Liver (tissue), 9 donors: ENCODE data around the gene KHDRBS2. TPM values are rescaled to one million over a fixed set of nuclear protein-coding genes. Genes with fewer than 3 reads are reported as not detected.

ENCODE experiments used
- DNase-seq: peaks from one replicate; pipeline ENCODE4 v3.0.0-alpha.2; 2017; ENCODE audit warnings: low spot score
- H3K27ac ChIP-seq, 2 donors: one replicate each; pipeline ENCODE4 v1.7.0; 2013; ENCODE audit warnings: inconsistent platforms in 2 of 2, low read length in 2 of 2, control low read depth in 1 of 2, low read depth in 1 of 2, mild to moderate bottlenecking in 1 of 2
- H3K27me3 ChIP-seq, 4 donors: one replicate each; pipeline versions ENCODE4 v1.6.1 to v1.7.0; 2013; ENCODE audit warnings: low read length in 3 of 4, inconsistent platforms in 1 of 4, mild to moderate bottlenecking in 1 of 4, moderate library complexity in 1 of 4; ENCODE audit not compliant: control insufficient read depth in 4 of 4, insufficient read depth in 4 of 4
- H3K36me3 ChIP-seq, 4 donors: one replicate each; pipeline versions ENCODE4 v1.6.1 to v1.7.0; 2013; ENCODE audit warnings: low read length in 3 of 4, mild to moderate bottlenecking in 3 of 4, low read depth in 1 of 4, moderate library complexity in 1 of 4; ENCODE audit not compliant: control insufficient read depth in 4 of 4, insufficient read depth in 3 of 4
- H3K4me1 ChIP-seq, 4 donors: one replicate each; pipeline versions ENCODE4 v1.6.1 to v1.7.0; 2013; ENCODE audit warnings: low read length in 3 of 4, mild to moderate bottlenecking in 3 of 4, moderate library complexity in 1 of 4; ENCODE audit not compliant: control insufficient read depth in 4 of 4, insufficient read depth in 4 of 4
- H3K4me3 ChIP-seq, 3 donors: one replicate each; pipeline versions ENCODE4 v1.6.1 to v1.7.0; 2013; ENCODE audit warnings: low read length in 3 of 3, control low read depth in 1 of 3, low read depth in 1 of 3, mild to moderate bottlenecking in 1 of 3
- H3K9ac ChIP-seq, 2 donors: one replicate each; pipeline ENCODE4 v1.7.0; 2013; ENCODE audit warnings: low read length in 2 of 2, mild to moderate bottlenecking in 2 of 2, moderate library complexity in 2 of 2, control low read depth in 1 of 2, low read depth in 1 of 2
- H3K9me3 ChIP-seq, 4 donors: one replicate each; pipeline versions ENCODE4 v1.6.1 to v1.7.0; 2013; ENCODE audit warnings: low read length in 3 of 4; ENCODE audit not compliant: control insufficient read depth in 4 of 4
- EGR1 ChIP-seq, 2 donors: IDR thresholded peaks; 2 replicates each; pipeline ENCODE4 v1.6.1; 2016 to 2018; ENCODE audit warnings: antibody characterized with exemption in 2 of 2, low read depth in 2 of 2
- FOXA1 ChIP-seq: IDR thresholded peaks from 2 replicates; pipeline ENCODE4 v1.6.1; 2016; ENCODE audit warnings: antibody characterized with exemption
- FOXA2 ChIP-seq: IDR thresholded peaks from 2 replicates; pipeline ENCODE4 v1.6.1; 2016; ENCODE audit warnings: antibody characterized with exemption
- GABPA ChIP-seq, 2 donors: IDR thresholded peaks in 1 of 2; conservative IDR thresholded peaks in 1 of 2; 2 replicates each; pipeline ENCODE4 v1.6.1; 2016; ENCODE audit warnings: antibody characterized with exemption in 2 of 2, mild to moderate bottlenecking in 1 of 2, moderate library complexity in 1 of 2
- HNF4G ChIP-seq: IDR thresholded peaks from 2 replicates; pipeline ENCODE4 v1.6.1; 2016; ENCODE audit warnings: antibody characterized with exemption
- JUND ChIP-seq, 2 donors: IDR thresholded peaks; 2 replicates each; pipeline ENCODE4 v1.6.1; 2016; ENCODE audit warnings: antibody characterized with exemption in 2 of 2
- NR2F2 ChIP-seq: IDR thresholded peaks from 2 replicates; pipeline ENCODE4 v1.6.1; 2016; ENCODE audit warnings: antibody characterized with exemption
- RAD21 ChIP-seq, 2 donors: IDR thresholded peaks; 2 replicates each; pipeline ENCODE4 v1.6.1; 2016; ENCODE audit warnings: antibody characterized with exemption in 2 of 2, mild to moderate bottlenecking in 2 of 2
- RXRA ChIP-seq, 2 donors: IDR thresholded peaks; 2 replicates each; pipeline ENCODE4 v1.6.1; 2017 to 2018; ENCODE audit warnings: antibody characterized with exemption in 2 of 2, mild to moderate bottlenecking in 1 of 2
- SP1 ChIP-seq: IDR thresholded peaks from 2 replicates; pipeline ENCODE4 v1.6.1; 2018; ENCODE audit warnings: antibody characterized with exemption, mild to moderate bottlenecking
- TAF1 ChIP-seq: conservative IDR thresholded peaks from 2 replicates; pipeline ENCODE4 v1.6.1; 2016; ENCODE audit warnings: antibody characterized with exemption, mild to moderate bottlenecking
- YY1 ChIP-seq: IDR thresholded peaks from 2 replicates; pipeline ENCODE4 v1.6.1; 2016; ENCODE audit warnings: antibody characterized with exemption, mild to moderate bottlenecking
- WGBS: extraction: QIAGEN DNeasy Blood & Tissue Kit; methylation state at CpG from one replicate; pipeline ENCODE4 v1.1.7; 2013; 5-methylcytosine and 5-hydroxymethylcytosine counted together
- polyA plus RNA-seq, 2 donors: library from polyadenylated mRNA; stranded (reverse) in 1 of 2; unstranded in 1 of 2; fragments of 200-250 nt in 1 of 2; fragments of >200 nt in 1 of 2; fragmentation: Nextera tagmentation in 1 of 2; extraction: Ambion mirVana in 1 of 2; gene quantifications; one replicate each; pipeline versions ENCODE4 v1.2.1 to v1.2.3, GENCODE V29; 2013 to 2015
- total RNA-seq, 2 donors: library from RNA; depleted of rRNA; stranded (reverse); fragments of >200 nt; gene quantifications; one replicate each; pipeline ENCODE4 v1.2.3, GENCODE V29; 2014
- TF ChIP-seq, protein P1 (sequence below): IDR thresholded peaks from 2 replicates; pipeline ENCODE4 v1.6.1; 2016; ENCODE audit warnings: antibody characterized with exemption
- TF ChIP-seq, protein P2 (sequence below): IDR thresholded peaks from 2 replicates; pipeline ENCODE4 v1.6.1; 2016; ENCODE audit warnings: antibody characterized with exemption
- TF ChIP-seq, protein P3 (sequence below): IDR thresholded peaks from 2 replicates; pipeline ENCODE4 v1.6.1; 2016; ENCODE audit warnings: antibody characterized with exemption
- TF ChIP-seq, protein P4 (sequence below): IDR thresholded peaks from 2 replicates; pipeline ENCODE4 v1.6.1; 2016; ENCODE audit warnings: antibody characterized with exemption, mild to moderate bottlenecking
- TF ChIP-seq, protein P5 (sequence below): fragments of 150-350 bp; IDR thresholded peaks from 2 replicates; pipeline ENCODE4 v1.5.1; 2017; ENCODE audit warnings: improper control_type of control experiment, low read depth, low read length; ENCODE audit not compliant: missing input control
- donor health status: healthy.
- donor health status: healthy.
- donor health status: healthy.
- donor health status: healthy.
- donor health status: healthy.

KHDRBS2 gene
- total and polyA plus RNA-seq, 4 donors: 0.08 to 1.1 TPM; not detected in 2

DNA sequence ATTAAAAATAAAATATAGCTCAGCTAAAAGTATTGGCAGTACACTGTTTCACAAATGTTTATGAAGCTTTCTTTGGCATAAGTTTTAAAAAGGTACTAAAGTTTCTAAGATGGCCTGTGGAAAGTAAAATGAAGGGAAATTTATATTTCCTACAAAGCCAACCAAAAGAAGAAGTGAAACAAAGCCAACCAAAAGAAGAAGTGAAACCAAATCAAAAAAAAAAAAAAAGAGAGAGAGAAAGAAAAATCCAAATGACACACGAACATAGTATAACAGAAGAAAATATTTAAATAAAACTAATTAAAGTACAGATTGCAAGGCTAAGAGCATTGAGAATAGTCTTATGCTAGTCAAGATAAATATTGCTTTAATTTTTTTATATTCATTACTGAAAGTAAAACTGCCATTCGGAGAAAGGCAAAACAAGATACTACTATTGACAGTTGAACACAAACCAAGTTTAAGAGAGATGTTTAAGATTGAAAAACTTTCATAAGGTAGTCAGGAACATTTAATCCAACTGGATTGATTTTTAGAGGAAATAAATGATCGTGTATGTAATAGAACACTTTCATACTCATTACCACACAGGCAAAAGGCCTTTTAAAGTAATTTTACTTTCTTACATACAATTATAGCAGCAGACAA, 12.8 kb upstream of the KHDRBS2 start:
- H3K27me3 ChIP-seq: no peaks in the 10 kb centered on the region
- DNase-seq: no peak
- no peak overlapping the region for H3K4me3 ChIP-seq
- H3K36me3 ChIP-seq: no peaks in the 10 kb centered on the region
- no peaks in the 10 kb centered on the region for H3K4me1 ChIP-seq
- no peak for TF ChIP-seq FOXA1
- TF ChIP-seq, protein P1, sequence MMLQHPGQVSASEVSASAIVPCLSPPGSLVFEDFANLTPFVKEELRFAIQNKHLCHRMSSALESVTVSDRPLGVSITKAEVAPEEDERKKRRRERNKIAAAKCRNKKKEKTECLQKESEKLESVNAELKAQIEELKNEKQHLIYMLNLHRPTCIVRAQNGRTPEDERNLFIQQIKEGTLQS: no peak
- TF ChIP-seq NR2F2: no peak
- TF ChIP-seq RAD21 (IDR thresholded peaks at IDR 0.05): no peak
- TF ChIP-seq, protein P2, sequence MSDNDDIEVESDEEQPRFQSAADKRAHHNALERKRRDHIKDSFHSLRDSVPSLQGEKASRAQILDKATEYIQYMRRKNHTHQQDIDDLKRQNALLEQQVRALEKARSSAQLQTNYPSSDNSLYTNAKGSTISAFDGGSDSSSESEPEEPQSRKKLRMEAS: no peak
- TF ChIP-seq, protein P3, sequence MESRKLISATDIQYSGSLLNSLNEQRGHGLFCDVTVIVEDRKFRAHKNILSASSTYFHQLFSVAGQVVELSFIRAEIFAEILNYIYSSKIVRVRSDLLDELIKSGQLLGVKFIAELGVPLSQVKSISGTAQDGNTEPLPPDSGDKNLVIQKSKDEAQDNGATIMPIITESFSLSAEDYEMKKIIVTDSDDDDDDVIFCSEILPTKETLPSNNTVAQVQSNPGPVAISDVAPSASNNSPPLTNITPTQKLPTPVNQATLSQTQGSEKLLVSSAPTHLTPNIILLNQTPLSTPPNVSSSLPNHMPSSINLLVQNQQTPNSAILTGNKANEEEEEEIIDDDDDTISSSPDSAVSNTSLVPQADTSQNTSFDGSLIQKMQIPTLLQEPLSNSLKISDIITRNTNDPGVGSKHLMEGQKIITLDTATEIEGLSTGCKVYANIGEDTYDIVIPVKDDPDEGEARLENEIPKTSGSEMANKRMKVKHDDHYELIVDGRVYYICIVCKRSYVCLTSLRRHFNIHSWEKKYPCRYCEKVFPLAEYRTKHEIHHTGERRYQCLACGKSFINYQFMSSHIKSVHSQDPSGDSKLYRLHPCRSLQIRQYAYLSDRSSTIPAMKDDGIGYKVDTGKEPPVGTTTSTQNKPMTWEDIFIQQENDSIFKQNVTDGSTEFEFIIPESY: no peak
- no peak for TF ChIP-seq TAF1
- TF ChIP-seq HNF4G: no peak
- TF ChIP-seq JUND (IDR thresholded peaks at IDR 0.05): no peak
- no peak for TF ChIP-seq GABPA (IDR thresholded peaks at IDR 0.05 in 1 of 2, conservative IDR thresholded peaks at IDR 0.05 in 1 of 2)
- TF ChIP-seq YY1: no peak
- TF ChIP-seq RXRA (IDR thresholded peaks at IDR 0.05): no peak
- no peak for TF ChIP-seq FOXA2
- no peak for TF ChIP-seq EGR1 (IDR thresholded peaks at IDR 0.05; ENCODE audit: low read depth in 2 of 2)
- no peak for TF ChIP-seq SP1
- TF ChIP-seq, protein P4, sequence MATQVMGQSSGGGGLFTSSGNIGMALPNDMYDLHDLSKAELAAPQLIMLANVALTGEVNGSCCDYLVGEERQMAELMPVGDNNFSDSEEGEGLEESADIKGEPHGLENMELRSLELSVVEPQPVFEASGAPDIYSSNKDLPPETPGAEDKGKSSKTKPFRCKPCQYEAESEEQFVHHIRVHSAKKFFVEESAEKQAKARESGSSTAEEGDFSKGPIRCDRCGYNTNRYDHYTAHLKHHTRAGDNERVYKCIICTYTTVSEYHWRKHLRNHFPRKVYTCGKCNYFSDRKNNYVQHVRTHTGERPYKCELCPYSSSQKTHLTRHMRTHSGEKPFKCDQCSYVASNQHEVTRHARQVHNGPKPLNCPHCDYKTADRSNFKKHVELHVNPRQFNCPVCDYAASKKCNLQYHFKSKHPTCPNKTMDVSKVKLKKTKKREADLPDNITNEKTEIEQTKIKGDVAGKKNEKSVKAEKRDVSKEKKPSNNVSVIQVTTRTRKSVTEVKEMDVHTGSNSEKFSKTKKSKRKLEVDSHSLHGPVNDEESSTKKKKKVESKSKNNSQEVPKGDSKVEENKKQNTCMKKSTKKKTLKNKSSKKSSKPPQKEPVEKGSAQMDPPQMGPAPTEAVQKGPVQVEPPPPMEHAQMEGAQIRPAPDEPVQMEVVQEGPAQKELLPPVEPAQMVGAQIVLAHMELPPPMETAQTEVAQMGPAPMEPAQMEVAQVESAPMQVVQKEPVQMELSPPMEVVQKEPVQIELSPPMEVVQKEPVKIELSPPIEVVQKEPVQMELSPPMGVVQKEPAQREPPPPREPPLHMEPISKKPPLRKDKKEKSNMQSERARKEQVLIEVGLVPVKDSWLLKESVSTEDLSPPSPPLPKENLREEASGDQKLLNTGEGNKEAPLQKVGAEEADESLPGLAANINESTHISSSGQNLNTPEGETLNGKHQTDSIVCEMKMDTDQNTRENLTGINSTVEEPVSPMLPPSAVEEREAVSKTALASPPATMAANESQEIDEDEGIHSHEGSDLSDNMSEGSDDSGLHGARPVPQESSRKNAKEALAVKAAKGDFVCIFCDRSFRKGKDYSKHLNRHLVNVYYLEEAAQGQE: no peak
- TF ChIP-seq, protein P5, sequence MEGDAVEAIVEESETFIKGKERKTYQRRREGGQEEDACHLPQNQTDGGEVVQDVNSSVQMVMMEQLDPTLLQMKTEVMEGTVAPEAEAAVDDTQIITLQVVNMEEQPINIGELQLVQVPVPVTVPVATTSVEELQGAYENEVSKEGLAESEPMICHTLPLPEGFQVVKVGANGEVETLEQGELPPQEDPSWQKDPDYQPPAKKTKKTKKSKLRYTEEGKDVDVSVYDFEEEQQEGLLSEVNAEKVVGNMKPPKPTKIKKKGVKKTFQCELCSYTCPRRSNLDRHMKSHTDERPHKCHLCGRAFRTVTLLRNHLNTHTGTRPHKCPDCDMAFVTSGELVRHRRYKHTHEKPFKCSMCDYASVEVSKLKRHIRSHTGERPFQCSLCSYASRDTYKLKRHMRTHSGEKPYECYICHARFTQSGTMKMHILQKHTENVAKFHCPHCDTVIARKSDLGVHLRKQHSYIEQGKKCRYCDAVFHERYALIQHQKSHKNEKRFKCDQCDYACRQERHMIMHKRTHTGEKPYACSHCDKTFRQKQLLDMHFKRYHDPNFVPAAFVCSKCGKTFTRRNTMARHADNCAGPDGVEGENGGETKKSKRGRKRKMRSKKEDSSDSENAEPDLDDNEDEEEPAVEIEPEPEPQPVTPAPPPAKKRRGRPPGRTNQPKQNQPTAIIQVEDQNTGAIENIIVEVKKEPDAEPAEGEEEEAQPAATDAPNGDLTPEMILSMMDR: no peak
- H3K9me3 ChIP-seq: no peaks in the 10 kb centered on the region
- H3K27ac ChIP-seq: no peak overlapping the region
- no peak overlapping the region for H3K9ac ChIP-seq
- 72% methylated on average over 3 of the region's 3 CpGs for WGBS
